ENCODE results near the gene RPL41. TPM values are rescaled to one million over a fixed set of nuclear protein-coding genes. Genes with fewer than 3 reads are reported as not detected.
A peak's percentile ranks its signal among the peaks of the same experiment; 100 is the strongest.

RPL41 gene
- polyA plus RNA-seq, 5 donors, result 6,129 to 8,482 (median 6,371) TPM

DNA sequence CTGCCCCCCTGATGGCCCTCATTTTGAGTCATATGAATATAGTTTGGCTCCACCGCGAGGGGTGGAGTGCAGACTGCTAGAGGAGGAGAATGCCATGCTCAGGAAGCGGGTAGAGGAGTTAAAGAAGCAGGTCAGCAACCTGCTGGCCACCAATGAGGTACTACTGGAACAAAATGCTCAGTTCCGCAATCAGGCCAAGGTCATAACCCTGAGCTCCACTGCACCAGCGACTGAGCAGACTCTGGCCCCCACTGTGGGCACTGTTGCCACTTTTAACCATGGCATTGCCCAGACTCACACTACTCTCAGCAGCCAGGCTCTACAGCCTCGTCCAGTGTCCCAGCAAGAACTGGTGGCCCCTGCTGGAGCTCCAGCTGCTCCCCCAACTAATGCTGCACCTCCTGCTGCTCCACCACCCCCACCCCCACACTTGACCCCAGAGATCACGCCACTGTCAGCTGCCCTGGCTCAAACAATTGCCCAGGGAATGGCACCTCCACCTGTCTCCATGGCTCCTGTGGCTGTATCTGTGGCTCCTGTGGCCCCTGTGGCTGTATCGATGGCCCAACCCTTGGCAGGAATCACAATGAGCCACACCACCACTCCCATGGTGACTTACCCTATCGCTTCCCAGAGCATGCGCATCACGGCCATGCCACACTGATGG lies 4.9 kb downstream of the RPL41 start:
- DNase-seq, result no peak

DNA sequence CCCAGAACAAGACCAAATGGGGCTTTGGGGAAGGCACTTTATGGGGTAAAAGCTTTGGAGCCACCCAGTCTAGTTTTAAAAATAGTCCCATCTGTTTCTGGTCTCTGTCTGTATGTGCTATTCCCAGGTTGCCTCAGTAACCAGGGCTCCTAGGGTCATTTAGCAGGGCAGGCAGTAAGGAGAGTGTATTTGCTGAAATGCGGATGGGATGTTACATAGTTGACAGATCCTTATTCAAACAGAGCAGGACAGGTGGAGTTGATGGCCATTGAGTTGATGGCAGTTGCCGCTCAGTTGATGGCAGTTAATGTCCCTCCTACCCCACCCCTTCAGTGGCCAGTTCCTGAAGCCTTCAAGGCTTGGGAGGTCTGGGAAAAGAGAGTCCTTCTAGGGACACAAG lies 6.2 kb downstream of the RPL41 start:
- no peak for DNase-seq

DNA sequence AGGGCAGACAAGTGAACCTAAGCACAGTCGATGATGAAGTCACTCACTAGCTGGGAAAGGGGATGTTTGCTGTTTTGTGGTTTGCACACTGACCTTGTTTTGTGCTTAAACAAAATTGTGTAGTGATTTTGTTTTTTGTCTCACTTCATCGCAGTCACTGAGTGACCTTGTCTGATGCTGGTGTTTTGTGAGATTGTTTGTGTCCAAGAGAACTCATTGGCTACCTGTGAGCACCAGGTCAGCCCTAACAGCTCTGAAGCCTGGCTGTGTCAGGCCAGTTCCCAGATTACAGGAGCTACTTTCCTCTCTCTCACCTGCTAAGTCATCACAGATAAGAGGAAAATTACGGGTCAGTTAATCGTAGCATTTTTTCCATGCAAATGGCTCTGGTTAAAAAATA lies 7.7 kb downstream of the RPL41 start:
- no peak for DNase-seq

DNA sequence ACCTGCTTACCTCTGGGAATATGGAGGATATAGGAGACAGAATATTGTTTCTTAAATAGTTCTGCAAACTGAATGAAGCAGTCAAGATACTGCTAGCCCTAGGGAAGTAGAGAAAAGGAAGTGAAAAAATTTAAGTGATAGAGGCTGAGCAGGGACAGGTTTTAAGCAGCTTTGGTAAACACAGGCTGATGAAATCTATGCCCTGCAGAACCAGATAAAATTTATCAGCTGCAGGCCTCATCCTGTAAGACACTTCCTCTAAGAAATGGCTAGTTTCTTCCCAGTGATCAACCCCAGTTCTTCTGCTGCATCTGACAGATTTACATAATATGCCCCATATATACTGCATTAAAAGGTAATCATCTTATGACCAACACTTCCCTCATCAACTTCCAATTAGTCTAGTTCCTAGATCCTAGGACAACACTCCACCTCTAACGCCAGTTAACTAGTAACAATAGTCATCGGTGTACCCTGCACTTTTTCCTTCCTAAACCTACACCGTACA lies 10.4 kb downstream of the RPL41 start:
- no peak for DNase-seq

DNA sequence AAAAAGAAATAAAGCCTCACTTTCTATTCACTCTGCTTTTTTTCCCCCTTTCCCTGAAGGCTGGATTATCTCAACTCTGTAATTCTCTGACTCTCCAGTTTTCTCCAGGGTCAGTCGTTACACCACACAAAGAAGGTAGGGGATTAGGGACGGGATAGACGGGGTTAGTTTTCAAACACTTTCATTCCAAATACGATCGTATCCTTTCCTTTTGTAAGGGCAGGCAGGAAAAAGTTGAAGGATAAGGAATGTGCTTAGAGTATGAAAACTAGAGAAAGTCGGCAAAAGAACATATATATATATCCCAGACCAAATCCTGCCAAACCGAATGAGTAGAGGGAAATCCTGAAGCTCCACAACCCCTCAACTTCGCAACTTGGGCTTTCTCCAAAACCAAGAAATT lies 11.1 kb downstream of the RPL41 start:
- no peak for DNase-seq

DNA sequence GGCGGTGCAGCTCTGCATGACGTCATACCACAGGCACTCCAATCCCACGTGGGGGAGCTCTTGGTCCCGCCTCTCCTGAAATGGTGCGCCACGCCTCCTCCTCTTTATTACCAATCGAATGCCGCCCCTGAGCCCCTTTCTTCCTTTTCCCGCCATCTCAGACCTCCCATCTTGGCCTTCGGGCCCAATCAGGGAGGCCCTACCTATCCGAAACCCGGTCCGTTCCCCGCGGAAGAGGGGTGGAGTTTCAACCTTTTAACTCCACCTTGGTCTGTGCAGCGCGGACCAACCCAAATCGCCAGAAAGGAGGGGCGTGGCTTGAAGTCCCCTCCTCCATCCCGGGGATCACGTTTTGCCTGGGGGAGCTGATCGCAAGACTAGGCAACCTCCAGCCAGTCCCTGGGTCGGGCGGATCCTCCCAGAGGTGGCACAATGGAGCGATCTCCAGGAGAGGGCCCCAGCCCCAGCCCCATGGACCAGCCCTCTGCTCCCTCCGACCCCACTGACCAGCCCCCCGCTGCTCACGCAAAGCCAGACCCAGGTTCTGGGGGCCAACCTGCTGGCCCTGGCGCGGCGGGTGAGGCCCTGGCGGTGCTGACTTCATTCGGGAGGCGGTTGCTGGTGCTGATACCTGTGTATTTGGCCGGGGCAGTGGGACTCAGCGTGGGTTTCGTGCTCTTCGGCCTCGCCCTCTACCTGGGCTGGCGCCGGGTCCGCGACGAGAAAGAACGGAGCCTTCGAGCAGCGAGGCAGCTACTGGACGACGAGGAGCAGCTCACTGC lies 11.6 kb downstream of the RPL41 start, which contains the start of gene ESYT1:
Gene ESYT1, plus strand, starts transcription at position 380 of the 782 bp plus-strand sequence. Its CDS starts 53 bp downstream, at position 433.
- DNase-seq, result peak; percentile 99 to 100

DNA sequence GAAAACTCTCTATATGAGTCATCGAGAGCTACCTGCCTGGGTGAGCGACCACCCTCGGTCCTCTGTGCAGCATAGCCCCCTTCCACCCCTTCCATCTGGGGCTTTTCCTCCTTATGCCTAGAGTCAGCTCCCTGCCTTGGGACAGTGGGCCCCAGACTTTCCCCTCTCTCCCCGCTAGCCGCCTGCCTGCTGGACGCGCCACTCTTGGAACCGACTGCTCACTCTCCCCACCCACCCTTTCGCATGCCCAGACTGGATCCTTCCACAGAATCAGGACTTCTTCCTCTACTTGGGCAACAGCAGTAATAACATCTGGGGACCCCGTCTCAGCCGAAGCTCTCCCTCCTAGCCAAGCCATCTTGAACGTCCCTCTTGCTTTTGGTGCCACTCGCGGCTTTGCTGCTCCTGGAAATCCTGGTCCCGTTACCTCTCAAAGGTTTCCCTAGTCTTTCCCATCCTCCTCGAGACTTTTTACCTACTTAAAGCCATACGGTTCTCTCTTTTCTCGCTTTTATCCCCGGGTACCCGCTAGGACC lies 12.3 kb downstream of the RPL41 start:
- no peak for DNase-seq

DNA sequence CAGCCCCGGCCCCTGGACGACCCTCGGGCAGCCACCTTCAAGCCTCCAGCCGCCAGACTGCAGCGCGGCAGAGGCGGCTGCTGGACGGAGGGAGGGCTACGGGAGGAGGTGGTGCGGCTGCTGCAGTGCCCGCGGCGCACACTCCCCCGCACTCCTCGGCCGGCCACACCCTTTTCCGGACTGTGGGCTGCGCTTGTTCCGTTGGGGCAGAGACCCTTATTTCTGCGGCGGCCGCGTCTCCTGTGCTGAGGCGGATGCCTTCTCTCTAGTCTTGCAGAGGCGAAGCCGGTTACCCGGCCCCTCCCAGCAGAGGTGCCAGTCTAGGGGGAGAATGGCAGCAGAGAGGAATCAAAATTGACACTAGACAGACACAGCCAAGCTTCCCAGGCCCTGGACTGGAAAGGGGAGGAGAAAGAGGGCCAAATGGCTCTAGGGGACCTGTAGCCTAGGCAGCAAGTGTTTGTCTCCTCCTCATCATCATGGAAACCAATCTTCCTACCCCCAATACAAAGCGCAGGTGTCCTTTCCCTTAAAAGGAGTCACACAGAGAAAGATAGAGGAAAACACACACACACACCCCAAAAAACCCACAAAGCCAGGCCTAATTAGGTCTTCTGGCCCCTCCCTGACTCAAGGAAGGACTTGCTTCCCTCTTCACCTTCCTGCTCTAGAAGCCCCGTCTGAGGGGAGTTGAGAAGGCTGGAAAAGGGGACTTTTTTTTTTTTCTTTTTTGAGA lies 12.9 kb downstream of the RPL41 start:
- DNase-seq, result peak in 1 of 2 donors; percentile 51

DNA sequence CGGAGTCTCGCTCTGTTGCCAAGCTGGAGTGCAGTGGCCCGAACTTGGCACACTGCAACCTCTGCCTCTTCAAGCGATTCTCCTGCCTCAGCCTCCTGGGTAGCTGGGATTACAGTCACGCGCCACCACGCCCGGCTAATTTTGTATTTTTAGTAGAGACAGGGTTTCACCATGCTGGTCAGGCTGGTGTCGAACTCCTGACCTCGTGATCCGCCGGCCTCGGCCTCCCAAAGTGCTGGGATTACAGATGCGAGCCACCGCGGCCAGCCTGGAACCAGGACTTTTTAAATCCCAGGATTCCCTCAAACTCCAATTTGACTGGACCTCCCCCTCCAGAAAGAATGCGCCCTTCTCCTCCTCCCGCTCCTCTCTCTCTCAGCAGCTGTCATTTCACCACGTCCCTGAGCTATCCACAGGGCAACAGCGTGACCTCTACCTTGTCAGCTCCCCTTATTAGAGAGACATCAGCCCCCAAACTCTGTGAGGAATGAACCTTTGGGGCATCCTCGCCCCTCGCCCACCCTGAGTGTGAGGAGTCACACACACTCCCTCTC lies 13.6 kb downstream of the RPL41 start:
- no peak for DNase-seq

DNA sequence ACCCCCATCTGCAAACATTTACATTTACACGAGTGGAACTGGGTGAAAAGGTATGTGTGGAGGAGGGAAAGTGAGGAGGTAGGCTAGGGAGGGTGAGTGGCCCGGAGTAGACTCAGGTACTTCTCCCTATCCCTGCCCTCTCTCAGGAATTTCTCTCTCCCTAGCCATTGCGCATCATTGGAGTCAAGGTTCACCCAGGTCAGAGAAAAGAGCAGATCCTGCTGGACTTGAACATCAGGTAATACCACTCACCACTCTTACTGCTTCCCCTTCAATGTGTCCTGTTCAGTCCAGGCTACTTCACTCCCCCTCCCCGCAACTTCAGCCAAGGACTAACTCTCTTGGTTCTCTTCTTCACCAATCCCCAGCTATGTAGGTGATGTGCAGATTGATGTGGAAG lies 14.4 kb downstream of the RPL41 start:
- DNase-seq, result no peak

DNA sequence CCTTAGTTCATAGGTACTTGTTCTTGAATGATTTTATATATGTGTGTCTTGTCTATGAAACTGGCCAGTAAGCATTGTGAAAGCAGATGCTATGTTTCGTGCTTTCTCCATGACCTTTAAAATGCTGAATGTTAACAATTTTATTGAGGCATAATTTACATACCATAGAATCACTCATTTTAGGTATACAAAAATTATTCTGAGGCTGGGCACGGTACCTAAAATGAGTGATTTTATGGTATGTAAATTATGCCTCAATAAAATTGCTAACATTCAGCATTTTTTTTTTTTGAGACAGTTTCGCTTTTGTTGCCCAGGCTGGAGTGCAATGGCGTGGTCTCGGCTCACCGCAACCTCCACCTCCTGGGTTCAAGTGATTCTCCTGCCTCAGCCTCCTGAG lies 18.5 kb downstream of the RPL41 start:
- DNase-seq, result no peak

DNA sequence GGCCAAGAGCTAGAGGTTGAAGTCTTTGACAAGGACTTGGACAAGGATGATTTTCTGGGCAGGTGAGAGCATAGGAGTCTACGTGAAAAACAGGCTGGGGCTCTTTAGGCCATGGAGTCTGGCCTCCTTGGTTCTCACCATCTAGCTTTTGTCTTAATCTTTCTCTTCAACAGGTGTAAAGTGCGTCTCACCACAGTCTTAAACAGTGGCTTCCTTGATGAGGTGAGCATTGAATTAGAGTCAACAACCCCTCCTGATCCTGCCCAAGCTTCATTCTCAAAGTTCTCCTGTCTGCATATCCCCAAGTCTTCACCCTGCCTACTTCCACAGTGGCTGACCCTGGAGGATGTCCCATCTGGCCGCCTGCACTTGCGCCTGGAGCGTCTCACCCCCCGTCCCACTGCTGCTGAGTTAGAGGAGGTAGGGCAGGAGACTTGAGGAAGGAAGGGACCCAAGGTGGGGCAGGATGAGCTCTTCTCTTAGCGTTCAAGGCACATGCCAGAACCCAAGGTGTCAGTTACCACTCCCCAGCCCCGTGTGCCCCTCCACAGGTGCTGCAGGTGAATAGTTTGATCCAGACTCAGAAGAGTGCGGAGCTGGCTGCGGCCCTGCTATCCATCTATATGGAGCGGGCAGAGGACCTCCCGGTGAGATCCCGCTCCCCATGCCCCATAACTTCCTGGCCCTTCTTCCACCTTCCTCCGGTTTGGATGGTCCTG lies 21.6 kb downstream of the RPL41 start:
- DNase-seq, result no peak

DNA sequence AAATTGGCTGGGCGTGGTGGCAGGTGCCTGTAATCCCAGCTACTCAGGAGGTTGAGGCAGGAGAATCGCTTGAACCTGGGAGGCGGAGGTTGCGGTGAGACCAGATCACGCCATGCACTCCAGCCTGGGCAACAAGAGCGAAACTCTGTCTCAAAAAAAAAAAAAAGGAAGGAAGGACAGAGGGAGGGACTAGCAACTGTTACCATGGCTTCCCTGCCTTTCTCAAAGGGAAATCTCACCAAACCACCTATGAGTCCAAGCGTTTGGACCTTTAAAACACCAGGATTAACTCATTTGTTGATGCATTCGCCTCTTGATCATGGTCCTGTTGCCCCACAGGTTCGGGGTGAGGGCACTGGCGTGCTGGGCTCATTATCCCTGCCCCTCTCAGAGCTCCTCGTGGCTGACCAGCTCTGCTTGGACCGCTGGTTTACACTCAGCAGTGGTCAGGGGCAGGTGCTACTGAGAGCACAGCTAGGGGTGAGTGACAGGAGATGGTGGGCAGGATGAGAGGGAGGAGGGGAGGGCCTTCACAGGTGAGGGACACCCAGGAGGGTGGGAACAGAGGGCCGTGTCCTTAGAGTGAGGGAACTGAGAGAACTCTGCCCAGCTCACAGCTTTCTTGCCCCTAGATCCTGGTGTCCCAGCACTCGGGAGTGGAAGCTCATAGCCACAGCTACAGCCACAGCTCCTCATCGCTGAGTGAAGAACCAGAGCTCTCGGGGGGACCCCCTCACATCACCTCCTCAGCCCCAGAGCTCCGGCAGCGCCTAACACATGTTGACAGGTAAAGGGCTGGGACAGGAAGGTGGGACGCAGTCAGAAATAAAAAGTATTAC lies 25.7 kb downstream of the RPL41 start:
- no peak for DNase-seq

DNA sequence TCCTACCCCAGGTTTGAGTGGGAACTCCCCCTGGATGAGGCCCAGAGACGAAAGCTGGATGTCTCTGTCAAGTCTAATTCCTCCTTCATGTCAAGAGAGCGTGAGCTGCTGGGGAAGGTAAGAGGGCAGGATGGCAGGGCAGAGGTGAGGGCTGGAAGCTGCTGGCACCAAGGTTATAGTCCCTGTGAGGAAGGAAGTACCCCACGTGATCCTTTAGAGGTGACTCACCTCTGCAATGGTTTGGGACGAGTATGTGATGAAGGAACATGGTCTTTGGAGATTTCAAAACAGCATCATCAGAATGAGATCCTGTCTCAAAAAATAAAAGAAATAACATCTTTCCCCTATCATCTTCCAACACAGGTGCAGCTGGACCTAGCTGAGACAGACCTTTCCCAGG lies 26.8 kb downstream of the RPL41 start:
- no peak for DNase-seq

DNA sequence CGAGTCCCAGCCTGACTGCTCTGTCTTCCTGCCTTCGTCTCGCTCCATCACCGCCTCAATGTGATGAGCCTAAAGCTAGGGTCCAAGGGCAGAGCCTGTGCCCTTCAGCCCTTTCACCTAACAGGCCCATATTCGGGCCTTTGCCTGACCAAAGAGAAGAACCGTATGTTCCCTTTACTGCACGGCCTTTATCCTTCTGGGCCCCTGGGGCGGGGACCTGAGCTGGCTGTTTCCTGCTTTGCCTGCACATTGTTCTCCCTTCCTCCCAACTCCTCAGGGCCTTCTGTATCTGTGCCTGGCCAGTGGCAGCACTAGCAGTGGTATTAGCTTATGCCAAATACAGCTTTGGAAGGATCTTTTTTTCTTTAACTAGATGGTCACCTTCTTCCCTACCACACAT lies 27.4 kb downstream of the RPL41 start:
- DNase-seq, result no peak

DNA sequence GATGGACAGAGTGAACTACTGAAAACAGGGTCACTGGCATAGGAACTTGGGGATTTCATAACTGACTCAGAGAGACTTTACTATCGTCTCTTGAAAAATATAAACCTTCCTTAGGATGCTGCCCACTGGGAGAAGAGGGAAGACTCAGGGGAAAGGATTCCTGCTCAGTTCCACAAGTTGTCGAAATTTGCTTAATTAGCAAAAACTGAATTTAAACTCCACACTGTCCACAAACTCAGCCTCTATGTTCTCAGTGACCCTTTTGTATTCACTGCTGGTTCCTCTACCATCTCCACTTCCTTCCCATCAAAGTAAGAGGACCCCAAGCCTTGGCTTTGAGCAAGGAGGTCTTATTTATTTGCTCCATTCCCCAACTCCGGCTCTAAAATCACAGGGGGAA lies 28.8 kb downstream of the RPL41 start:
- DNase-seq, result no peak

DNA sequence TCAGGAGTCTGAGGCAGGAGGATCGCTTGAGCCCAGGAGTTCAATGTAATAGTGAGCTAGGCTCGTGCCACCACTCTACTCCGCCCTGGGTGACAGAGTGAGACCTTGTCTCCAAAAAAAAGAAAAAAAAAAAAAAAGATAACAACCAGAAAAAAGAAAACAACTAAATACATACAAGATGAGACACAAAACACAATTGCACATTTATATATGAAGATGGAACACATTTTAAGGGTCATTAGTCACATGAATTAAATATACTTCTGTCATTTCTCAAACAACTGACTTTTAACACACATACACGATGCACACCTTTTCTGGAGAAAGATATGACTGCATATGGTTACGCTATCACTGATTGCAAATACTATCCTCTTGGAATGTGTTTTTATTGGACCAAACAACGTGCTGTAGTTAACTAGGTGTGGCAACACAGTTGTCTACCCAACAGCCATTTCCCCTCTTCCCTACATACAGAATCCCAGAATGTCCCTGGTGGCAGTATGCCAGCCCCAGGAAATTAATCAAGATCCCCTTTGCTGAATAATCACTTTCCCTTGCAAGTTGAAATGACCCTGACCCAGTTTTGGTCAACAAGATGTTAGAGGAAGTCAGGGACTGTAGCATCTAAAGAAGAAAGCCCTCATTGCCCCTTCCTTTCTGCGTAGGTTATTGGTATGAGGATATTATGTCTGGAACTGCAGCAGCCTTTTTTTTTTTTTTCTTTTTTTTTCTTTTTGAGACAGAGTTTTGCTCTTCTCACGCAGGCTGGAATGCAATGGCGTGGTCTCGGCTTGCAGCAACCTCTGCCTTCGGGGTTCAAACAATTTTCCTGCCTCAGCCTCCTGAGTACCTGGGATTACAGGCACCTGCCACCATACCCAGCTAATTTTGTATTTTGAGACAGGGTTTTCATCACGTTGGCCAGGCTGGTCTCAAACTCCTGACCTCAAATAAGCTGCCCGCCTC lies 30.3 kb downstream of the RPL41 start:
- peak; percentile 66 to 70 for DNase-seq

DNA sequence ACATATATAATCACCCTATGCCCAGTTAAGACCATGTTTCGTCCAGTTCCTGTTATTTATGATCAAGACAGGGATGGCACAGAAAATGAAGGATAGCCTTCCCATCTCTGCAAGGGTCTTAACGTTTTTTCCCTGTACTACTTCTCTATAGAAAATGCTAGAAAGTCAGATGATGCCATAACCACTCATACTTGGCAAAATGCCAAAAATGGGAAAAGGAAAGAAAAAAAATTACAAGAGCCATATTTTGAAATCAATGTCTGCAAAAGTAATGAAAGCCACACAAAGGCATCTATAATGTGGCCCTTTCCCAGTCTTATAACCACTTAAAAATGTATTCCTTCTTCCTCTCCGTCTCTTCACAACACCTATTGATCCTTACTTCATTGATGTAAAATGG lies 34.1 kb downstream of the RPL41 start:
- no peak for DNase-seq

DNA sequence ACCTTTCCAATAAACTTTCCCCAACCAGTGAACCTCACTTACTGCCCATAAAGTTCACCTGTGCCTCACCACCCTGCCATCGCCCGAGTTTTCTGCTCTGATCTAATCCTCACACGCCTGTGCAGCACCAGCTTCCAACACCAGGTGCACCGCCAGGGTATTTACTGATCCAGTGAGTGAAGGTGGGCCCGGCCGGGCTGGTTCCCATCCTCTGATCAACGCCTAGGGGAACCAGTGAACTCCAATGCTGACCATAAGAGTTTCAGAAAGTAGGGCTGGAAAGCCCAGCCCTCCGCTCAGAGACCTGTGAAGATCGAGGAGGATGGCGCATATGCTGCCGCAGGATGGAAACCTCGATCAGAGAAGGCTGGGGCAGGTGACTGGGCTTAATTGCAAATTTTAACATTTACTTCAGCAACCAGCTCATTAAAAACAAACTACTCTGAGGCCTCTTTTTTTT lies 35.3 kb downstream of the RPL41 start:
- peak in 1 of 2 donors; percentile 38 for DNase-seq

Data from right lung (tissue), 5 donors.